Esophagus mucosa (tissue), 1 donor: ENCODE results near the gene TBX15. TPM values are rescaled to one million over a fixed set of nuclear protein-coding genes. Genes with fewer than 3 reads are reported as not detected.

Source experiments
- ATAC-seq: fragments of 200-7000 bp; cut with Tn5 transposase; one replicate; pipeline ENCODE4 v1.9.1; 2020
- total RNA-seq: library from RNA; stranded (reverse); gene quantifications from one replicate; pipeline ENCODE4 v1.2.4, GENCODE V29; 2023
- donor health status: DM: yes; HTN: yes; CAD: no.

TBX15 gene
- total RNA-seq, 1 donor from 2014 or later: not detected

GRCh38 chr1:118878661-118879060, 109.5 kb downstream of the TBX15 start:
- no peak for ATAC-seq

DNA sequence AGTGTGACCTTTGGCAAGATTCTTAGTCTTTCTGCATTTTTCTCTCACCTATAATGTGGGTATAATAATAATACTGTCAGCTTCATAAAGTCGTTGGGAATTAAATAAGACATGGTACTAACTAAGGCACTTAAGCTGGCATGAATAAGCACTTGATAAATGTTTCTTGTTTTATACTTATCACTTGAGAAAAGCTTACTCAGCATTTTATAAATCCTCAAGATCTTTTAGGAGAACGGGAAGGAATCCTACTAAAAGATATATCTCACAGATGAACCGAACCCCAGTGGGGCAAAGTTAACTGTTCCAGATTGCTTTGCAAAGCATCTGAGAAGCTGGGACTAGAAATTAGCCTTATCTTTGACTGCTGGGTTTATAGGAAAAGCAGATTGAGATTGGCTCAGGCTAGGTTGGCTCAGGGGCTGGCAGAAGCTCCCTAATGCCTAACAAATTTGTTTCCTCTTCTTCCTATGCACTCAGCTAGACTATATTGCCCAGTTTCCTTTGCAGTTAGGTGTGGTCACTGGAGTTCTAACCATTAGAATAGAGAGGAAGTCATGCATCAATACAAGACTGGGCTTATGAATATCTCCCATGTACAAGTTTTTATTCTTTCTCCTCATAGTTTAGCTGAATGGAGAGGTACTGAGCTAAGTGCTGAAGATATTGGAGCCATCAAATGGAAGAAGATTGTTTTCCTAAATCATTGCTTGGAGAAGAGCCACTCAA, 110.3 kb downstream of the TBX15 start:
- ATAC-seq: no peak

DNA sequence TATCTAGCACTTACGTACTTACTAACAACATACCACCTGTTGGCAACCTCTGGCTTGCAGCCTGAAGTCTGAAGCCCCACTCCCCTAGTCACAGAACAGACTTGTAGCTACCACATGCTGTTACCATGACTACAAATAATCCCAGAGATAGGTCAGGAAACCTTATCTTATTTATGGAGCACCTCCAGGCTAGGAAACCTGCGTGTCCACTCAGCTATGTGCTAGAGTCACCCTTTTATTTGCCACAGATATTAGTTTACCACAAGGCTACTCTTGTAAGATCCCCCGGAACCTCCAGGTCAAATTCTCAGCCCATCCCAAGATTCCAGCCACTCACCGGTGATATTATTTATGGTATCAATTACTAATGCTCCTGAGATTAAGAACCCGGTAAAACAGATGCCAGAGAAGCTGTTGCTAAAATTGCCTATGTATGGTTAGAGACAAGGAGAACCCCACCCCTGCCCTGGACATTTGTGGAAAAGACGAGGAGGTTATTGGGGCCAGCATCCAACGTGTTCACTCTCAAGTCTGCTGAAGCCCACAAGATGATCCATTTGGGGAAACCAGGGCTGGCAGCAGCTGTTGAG, 116.5 kb downstream of the TBX15 start:
- no peak for ATAC-seq

DNA sequence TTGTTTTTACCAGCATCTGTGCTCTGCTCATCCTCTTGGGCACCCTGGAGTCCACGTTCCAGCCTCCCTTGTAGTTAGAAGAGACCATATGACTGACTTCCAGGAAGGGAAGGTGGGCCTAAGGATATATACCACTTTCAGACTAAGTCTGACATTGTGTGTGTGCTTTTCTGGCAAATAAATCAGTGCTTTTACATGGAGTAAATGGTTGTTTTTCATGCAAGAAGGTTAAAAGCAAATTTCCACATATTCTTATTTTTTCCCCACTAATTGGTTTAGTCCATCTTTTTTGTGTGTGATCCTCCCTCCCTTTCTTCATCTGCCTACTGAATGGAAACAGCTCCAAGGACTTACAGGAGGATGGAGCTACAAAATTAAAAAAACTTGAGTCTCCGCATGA, 119.8 kb downstream of the TBX15 start:
- no peak for ATAC-seq

DNA sequence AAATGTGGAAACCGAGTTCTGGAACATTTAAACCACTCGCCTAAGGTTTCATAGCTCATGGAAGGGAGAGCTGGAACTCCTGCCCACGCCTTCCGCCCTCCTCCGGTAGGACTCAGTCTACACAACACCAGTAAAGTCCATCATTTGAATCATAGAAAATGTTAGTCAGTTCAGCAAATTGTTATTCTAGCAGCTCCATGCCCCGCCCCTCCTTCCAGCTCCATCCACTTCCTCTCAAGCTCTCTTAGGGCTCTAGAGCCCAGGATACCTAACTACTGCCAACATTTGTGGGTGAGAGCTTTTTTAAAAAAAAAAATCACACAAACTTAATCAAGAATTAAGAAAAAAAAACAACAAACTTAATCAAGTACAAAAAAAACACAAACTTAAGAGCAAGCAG, 121.8 kb downstream of the TBX15 start:
- no peak for ATAC-seq

DNA sequence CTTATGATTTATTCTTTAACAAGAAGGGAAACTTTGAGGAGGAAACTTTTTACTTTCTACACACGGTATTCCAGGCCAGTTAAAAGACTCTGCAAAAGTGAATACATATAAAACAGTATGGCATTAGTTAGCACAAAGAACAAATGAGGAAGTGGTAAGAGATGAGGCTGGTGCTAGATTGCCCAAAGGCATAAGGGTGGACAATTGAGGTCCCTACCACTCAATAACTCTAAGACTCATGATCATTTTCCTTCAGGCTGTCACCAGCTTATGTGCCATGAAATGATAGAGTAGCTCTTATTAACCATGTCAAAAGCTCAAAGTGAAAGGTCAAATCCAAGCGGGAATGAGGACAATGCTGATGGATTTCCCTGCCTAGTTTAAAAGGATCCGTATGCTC, 124.5 kb downstream of the TBX15 start:
- ATAC-seq: no peak

- ATAC-seq: no peak
Measured at GRCh38 chr1:118862755-118863154, 125.4 kb downstream of the TBX15 start.

GRCh38 chr1:118861216-118861615, 126.9 kb downstream of the TBX15 start:
- no peak for ATAC-seq

DNA sequence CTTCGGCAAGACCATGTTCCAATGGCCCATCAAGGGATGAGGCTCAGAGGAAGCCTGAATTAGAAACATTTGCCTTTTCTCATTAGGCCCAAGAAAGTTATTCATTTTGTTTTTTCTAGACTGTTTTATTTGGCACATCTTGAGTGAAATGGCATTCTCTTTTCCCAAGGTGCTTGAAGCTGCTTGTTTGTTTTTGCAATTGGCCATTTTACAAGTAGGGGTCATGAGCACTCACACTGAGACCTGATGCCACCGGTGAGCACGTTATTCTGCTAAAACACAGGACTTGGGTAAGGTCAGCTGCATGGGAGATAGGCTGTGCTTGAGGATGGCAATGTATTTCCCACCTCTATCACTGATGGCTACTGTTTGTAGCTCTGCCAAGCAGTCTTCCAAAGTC, 128.1 kb downstream of the TBX15 start:
- ATAC-seq: no peak

DNA sequence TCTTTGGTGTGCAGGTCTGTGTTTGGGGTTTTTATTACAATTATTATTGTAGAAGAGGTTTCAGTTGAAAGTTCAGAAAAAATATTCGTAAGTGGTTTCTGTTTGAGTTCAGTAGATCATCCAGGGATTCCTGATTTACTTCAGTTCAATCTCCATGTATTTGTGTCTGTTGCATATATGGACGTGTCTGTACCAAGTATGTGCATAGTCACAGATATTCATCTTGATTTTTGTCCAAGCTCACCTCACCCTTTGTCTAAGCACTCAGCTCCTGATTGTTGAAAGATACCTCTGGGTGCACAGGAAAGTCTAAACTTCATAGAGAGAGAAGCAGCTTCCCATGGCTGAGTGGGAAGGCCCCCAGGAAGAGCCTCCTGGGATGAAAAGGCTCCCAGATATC, 141.7 kb downstream of the TBX15 start:
- ATAC-seq: no peak

- no peak for ATAC-seq
Measured at GRCh38 chr1:118842452-118843201, 145.5 kb downstream of the TBX15 start.

- ATAC-seq: no peak
Measured at GRCh38 chr1:118841521-118841920, 146.6 kb downstream of the TBX15 start.

Other genes starting within 250 kb of the TBX15 start
- gene WARS2, start 152.3 kb upstream of the TBX15 start, total RNA-seq: 14.5 TPM